CD4-positive, alpha-beta T cell (primary cell): Measurements from ENCODE around the gene PGLYRP4. TPM values are rescaled to one million over a fixed set of nuclear protein-coding genes. Genes with fewer than 3 reads are reported as not detected.

Experiments
- ATAC-seq: fragments of 200-7000 bp; cut with Tn5 transposase; one replicate; pipeline ENCODE4 v1.10.0; 2022; ENCODE audit warnings: mild to moderate bottlenecking; ENCODE audit not compliant: poor library complexity
- CTCF ChIA-PET: fragments of 350-600 bp; sonication (Branson Sonifier 250); formaldehyde crosslinking; loops from one replicate; lab custom pipeline; 2021; ENCODE audit warnings: antibody characterized with exemption, inconsistent platforms; lab: Charles Lee
- POLR2A ChIA-PET: fragments of 350-600 bp; sonication (Branson Sonifier 250); formaldehyde crosslinking; loops from one replicate; lab custom pipeline; 2021; ENCODE audit warnings: antibody characterized with exemption, inconsistent platforms; lab: Charles Lee
- DNase-seq, 14 experiments: peaks; one replicate each; pipeline ENCODE4 v3.0.0-alpha.2; 2013 to 2020; ENCODE audit warnings: mixed read lengths in 2 of 14
- H3K27ac ChIP-seq, 2 donors: one replicate each; pipeline versions ENCODE4 v1.5.1 to v1.7.0; 2013; ENCODE audit warnings: low read length in 2 of 2, low read depth in 1 of 2, mild to moderate bottlenecking in 1 of 2
- H3K27me3 ChIP-seq, 2 experiments: 1 replicate in 1 of 2; 2 replicates in 1 of 2; pipeline versions ENCODE4 v1.6.1 to v1.7.0; 2013; ENCODE audit warnings: low read length in 2 of 2, control low read depth in 1 of 2, mild to moderate bottlenecking in 1 of 2, moderate library complexity in 1 of 2; ENCODE audit not compliant: insufficient read depth in 2 of 2, control insufficient read depth in 1 of 2
- H3K36me3 ChIP-seq: one replicate; pipeline ENCODE4 v1.6.1; 2013; ENCODE audit warnings: low read length, control low read depth; ENCODE audit not compliant: insufficient read depth
- H3K4me1 ChIP-seq: one replicate; pipeline ENCODE4 v1.6.1; 2013; ENCODE audit warnings: low read length, control low read depth; ENCODE audit not compliant: insufficient read depth
- H3K4me3 ChIP-seq: one replicate; pipeline ENCODE4 v1.5.1; 2013; ENCODE audit warnings: mild to moderate bottlenecking, low read length, moderate library complexity
- H3K9me3 ChIP-seq, 2 experiments: 1 replicate in 1 of 2; 2 replicates in 1 of 2; pipeline versions ENCODE4 v1.6.1 to v1.7.0; 2013; ENCODE audit warnings: low read length in 2 of 2, mild to moderate bottlenecking in 2 of 2, control low read depth in 1 of 2, moderate library complexity in 1 of 2; ENCODE audit not compliant: control insufficient read depth in 1 of 2, insufficient read depth in 1 of 2
- H3K27ac Mint-ChIP-seq: one replicate; pipeline ENCODE4 v1.8.0; 2020; ENCODE audit warnings: mixed read lengths
- H3K27me3 Mint-ChIP-seq: one replicate; pipeline ENCODE4 v1.8.0; 2021; ENCODE audit warnings: mixed read lengths
- H3K36me3 Mint-ChIP-seq: one replicate; pipeline ENCODE4 v1.8.0; 2021; ENCODE audit warnings: low read depth, mixed read lengths
- H3K4me1 Mint-ChIP-seq: one replicate; pipeline ENCODE4 v1.8.0; 2021; ENCODE audit warnings: low read depth, mixed read lengths
- H3K4me3 Mint-ChIP-seq: one replicate; pipeline ENCODE4 v1.8.0; 2020; ENCODE audit warnings: mild to moderate bottlenecking, mixed read lengths
- H3K9me3 Mint-ChIP-seq: one replicate; pipeline ENCODE4 v1.8.0; 2020; ENCODE audit warnings: mixed read lengths
- CTCF ChIP-seq: fragments of 200-600 bp; IDR thresholded peaks from one replicate; pipeline ENCODE4 v1.8.0; 2022; ENCODE audit warnings: antibody characterized with exemption, mild to moderate bottlenecking
- intact Hi-C, 2 experiments: fragments of 100-400 bp; cut with DNase I in 1 of 2; cut with micrococcal nuclease in 1 of 2; formaldehyde crosslinking; loops; one replicate each; pipeline versions ENCODE4 v1.15.1 to v1.9.0; 2023 to 2025; cut with DNase I, micrococcal nuclease
- total RNA-seq, 174 experiments: library from RNA in 2 of 174; stranded (reverse) in 2 of 174; gene quantifications; one replicate each; pipeline ENCODE4 v1.2.3 and lab custom pipeline; 2021 to 2026

PGLYRP4 gene
- total RNA-seq, 2 experiments from 2014 or later: not detected

GRCh38 chr1:153341431-153341934 is 7.2 kb downstream of the PGLYRP4 start:
- Histone ChIP-seq H3K9me3 (no peaks in the 10 kb centered on the region), H3K27ac (no peak overlapping the region), H3K4me1 (peaks cover 32% of the 10 kb centered on the region), H3K4me3 (no peak overlapping the region), H3K36me3 (no peaks in the 10 kb centered on the region), H3K27me3 (peaks cover 0 to 9% of the 10 kb centered on the region in 2 experiments)
- no peaks in the 10 kb centered on the region for H3K36me3 Mint-ChIP-seq
- POLR2A ChIA-PET: no interaction called here
- TF ChIP-seq CTCF: no peak
- H3K9me3 Mint-ChIP-seq: no peaks in the 10 kb centered on the region
- DNase-seq (no peak), ATAC-seq (no peak)
- CTCF ChIA-PET: interaction anchor here (1.4 kb wide), 1 partner anchor 11 kb away, joined by 5 read pairs; no protein-coding TSS in a partner anchor
- H3K4me3 Mint-ChIP-seq: no peak overlapping the region
- H3K27ac Mint-ChIP-seq: no peak overlapping the region
- intact Hi-C loops: no loop called here
- peaks cover 87% of the 10 kb centered on the region for H3K4me1 Mint-ChIP-seq
- peaks cover 10% of the 10 kb centered on the region for H3K27me3 Mint-ChIP-seq

- Histone ChIP-seq H3K9me3 (no peaks in the 10 kb centered on the region), H3K27me3 (peaks cover 0 to 9% of the 10 kb centered on the region in 2 experiments), H3K27ac (no peak overlapping the region), H3K4me3 (no peak overlapping the region), H3K36me3 (no peaks in the 10 kb centered on the region), H3K4me1 (peaks cover 20% of the 10 kb centered on the region)
- peaks cover 1% of the 10 kb centered on the region for H3K27me3 Mint-ChIP-seq
- POLR2A ChIA-PET: no interaction called here
- no peaks in the 10 kb centered on the region for H3K36me3 Mint-ChIP-seq
- DNase-seq: no peak
- intact Hi-C loops: no loop called here
- peaks cover 76% of the 10 kb centered on the region for H3K4me1 Mint-ChIP-seq
- CTCF ChIA-PET: no interaction called here
- no peaks in the 10 kb centered on the region for H3K9me3 Mint-ChIP-seq
- no peak overlapping the region for H3K4me3 Mint-ChIP-seq
- no peak for ATAC-seq
- no peak overlapping the region for H3K27ac Mint-ChIP-seq
- TF ChIP-seq CTCF: no peak
Observed at GRCh38 chr1:153340356-153340755, 8.3 kb downstream of the PGLYRP4 start.

- intact Hi-C loops: no loop called here
- Mint-ChIP-seq H3K4me1 (peaks cover 71% of the 10 kb centered on the region), H3K27me3 (no peaks in the 10 kb centered on the region), H3K4me3 (peak overlapping the region; percentile 7), H3K36me3 (no peaks in the 10 kb centered on the region), H3K9me3 (no peaks in the 10 kb centered on the region), H3K27ac (no peak overlapping the region)
- ATAC-seq (no peak), DNase-seq (peak in 1 of 14 experiments; percentile 38)
- no peak overlapping the region for H3K27ac ChIP-seq
- H3K9me3 ChIP-seq: no peaks in the 10 kb centered on the region
- H3K4me1 ChIP-seq: peaks cover 15% of the 10 kb centered on the region
- H3K27me3 ChIP-seq: peaks cover 0 to 9% of the 10 kb centered on the region in 2 experiments
- ChIA-PET CTCF (no interaction called here), POLR2A (no interaction called here)
- H3K36me3 ChIP-seq: no peaks in the 10 kb centered on the region
- TF ChIP-seq CTCF: no peak
- no peak overlapping the region for H3K4me3 ChIP-seq
Observed at GRCh38 chr1:153339802-153340201, 8.8 kb downstream of the PGLYRP4 start.
